Duodenal mucosa (tissue), 2 donors: ENCODE measurements around the gene PCDHA9.
"Not testable (repeated sequence)": the region's sequence is repeated elsewhere in the genome, so short reads cannot be mapped to it uniquely, and the experiment has no call there.

Source experiments
- H3K27ac ChIP-seq: one replicate; pipeline ENCODE4 v1.7.0; 2013; ENCODE audit warnings: low read depth, low read length
- H3K27me3 ChIP-seq, 2 donors: one replicate each; pipeline ENCODE4 v1.7.0; 2013; ENCODE audit warnings: low read length in 2 of 2, control low read depth in 1 of 2; ENCODE audit not compliant: insufficient read depth in 2 of 2, control insufficient read depth in 1 of 2
- H3K36me3 ChIP-seq, 2 donors: one replicate each; pipeline ENCODE4 v1.7.0; 2013; ENCODE audit warnings: low read length in 2 of 2, control low read depth in 1 of 2; ENCODE audit not compliant: insufficient read depth in 2 of 2, control insufficient read depth in 1 of 2
- H3K4me1 ChIP-seq, 2 donors: one replicate each; pipeline ENCODE4 v1.7.0; 2013; ENCODE audit warnings: low read length in 2 of 2, control low read depth in 1 of 2; ENCODE audit not compliant: insufficient read depth in 2 of 2, control insufficient read depth in 1 of 2
- H3K4me3 ChIP-seq, 2 donors: one replicate each; pipeline ENCODE4 v1.7.0; 2013; ENCODE audit warnings: low read length in 2 of 2, low read depth in 1 of 2
- H3K9ac ChIP-seq, 2 donors: one replicate each; pipeline ENCODE4 v1.7.0; 2013; ENCODE audit warnings: low read length in 2 of 2, low read depth in 1 of 2
- H3K9me3 ChIP-seq, 2 donors: one replicate each; pipeline ENCODE4 v1.7.0; 2013; ENCODE audit warnings: low read length in 2 of 2, control low read depth in 1 of 2; ENCODE audit not compliant: control insufficient read depth in 1 of 2

The PCDHA9 gene, protein sequence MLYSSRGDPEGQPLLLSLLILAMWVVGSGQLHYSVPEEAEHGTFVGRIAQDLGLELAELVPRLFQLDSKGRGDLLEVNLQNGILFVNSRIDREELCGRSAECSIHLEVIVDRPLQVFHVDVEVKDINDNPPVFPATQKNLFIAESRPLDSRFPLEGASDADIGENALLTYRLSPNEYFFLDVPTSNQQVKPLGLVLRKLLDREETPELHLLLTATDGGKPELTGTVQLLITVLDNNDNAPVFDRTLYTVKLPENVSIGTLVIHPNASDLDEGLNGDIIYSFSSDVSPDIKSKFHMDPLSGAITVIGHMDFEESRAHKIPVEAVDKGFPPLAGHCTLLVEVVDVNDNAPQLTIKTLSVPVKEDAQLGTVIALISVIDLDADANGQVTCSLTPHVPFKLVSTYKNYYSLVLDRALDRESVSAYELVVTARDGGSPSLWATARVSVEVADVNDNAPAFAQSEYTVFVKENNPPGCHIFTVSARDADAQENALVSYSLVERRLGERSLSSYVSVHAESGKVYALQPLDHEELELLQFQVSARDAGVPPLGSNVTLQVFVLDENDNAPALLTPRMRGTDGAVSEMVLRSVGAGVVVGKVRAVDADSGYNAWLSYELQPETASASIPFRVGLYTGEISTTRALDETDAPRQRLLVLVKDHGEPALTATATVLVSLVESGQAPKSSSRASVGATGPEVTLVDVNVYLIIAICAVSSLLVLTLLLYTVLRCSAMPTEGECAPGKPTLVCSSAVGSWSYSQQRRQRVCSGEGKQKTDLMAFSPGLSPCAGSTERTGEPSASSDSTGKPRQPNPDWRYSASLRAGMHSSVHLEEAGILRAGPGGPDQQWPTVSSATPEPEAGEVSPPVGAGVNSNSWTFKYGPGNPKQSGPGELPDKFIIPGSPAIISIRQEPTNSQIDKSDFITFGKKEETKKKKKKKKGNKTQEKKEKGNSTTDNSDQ

DNA sequence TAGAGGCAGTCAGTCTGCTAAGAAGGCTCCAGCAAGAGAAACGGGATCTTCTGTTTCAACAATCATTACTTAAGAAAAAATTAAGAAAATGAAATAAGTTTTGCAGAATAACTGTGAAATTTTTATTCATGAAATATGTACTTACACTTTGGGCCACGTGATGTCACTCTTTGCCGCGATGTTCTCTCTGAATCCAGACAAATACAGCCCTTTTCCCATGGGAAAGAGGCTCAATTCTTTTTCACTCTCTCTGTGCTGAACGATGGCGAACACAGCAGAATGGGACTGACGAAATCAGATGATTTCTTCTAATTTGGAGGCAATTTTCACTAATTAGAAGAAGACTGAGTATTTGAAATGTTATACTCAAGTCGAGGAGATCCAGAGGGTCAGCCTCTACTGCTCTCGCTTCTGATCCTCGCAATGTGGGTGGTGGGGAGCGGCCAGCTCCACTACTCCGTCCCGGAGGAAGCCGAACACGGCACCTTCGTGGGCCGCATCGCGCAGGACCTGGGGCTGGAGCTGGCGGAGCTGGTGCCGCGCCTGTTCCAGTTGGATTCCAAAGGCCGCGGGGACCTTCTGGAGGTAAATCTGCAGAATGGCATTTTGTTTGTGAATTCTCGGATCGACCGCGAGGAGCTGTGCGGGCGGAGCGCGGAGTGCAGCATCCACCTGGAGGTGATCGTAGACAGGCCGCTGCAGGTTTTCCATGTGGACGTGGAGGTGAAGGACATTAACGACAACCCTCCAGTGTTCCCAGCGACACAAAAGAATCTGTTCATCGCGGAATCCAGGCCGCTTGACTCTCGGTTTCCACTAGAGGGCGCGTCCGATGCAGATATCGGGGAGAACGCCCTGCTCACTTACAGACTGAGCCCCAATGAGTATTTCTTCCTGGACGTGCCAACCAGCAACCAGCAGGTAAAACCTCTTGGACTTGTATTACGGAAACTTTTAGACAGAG lies at the start of gene PCDHA9:
Gene PCDHA9 (plus strand): TSS at position 244 of the 964 bp plus-strand sequence. CDS start 114 bp downstream, at position 358.
- H3K36me3 ChIP-seq, H3K27me3 ChIP-seq, H3K4me3 ChIP-seq, H3K4me1 ChIP-seq, H3K27ac ChIP-seq, H3K9ac ChIP-seq: not testable (repeated sequence)
- H3K9me3 ChIP-seq: peaks cover 0 to 14% of the 10 kb centered on the region in 2 donors

DNA sequence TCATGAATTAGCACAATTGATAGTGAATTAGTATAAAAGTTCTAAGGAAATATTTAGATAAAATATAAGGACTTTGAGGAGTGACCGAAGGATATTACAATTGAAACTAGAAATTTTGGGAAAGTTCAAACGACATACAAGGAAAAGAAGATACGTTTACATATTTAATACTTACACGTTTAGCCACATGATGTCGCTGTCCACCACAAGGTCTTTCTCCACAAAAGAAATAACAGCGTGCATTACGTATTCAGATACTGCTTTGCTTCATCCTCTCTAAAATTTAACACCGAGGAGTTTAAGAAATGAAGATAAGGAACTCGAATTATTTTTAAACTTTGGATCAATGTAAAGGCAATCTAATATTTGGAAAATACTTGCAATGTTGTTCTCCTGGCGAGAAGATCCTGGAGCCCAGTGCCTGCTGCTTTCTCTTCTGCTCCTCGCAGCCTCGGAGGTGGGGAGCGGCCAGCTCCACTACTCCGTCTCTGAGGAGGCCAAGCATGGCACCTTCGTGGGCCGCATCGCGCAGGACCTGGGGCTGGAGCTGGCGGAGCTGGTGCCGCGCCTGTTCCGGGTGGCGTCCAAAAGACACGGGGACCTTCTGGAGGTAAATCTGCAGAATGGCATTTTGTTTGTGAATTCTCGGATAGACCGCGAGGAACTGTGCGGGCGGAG lies 47.2 kb upstream of the PCDHA9 start, which contains the start of gene PCDHA3:
Gene PCDHA3 (plus strand): TSS at position 242 of the 678 bp plus-strand sequence.
- no peaks in the 10 kb centered on the region for H3K27me3 ChIP-seq
- peaks cover 21 to 23% of the 10 kb centered on the region in 2 donors for H3K9me3 ChIP-seq
- H3K4me1 ChIP-seq: no peaks in the 10 kb centered on the region
- H3K9ac ChIP-seq: no peak within 1 kb of the TSS
- peak within 1 kb of the TSS; percentile 6 to 23 for H3K4me3 ChIP-seq
- no peaks in the 10 kb centered on the region for H3K36me3 ChIP-seq
- H3K27ac ChIP-seq: no peak within 1 kb of the TSS

DNA sequence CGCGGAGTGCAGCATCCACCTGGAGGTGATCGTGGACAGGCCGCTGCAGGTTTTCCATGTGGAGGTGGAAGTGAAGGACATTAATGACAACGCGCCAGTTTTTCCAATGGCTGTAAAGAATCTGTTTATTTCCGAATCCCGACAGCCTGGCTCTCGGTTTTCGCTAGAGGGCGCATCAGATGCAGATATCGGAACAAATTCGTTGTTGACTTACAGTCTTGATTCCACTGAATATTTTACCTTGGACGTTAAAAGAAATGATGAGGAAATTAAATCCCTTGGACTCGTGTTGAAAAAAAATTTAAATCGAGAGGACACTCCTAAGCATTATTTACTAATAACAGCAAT lies 46.7 kb upstream of the PCDHA9 start:
- H3K9me3 ChIP-seq: peaks cover 16 to 19% of the 10 kb centered on the region in 2 donors
- no peak overlapping the region for H3K9ac ChIP-seq
- peak overlapping the region; percentile 6 to 23 for H3K4me3 ChIP-seq

DNA sequence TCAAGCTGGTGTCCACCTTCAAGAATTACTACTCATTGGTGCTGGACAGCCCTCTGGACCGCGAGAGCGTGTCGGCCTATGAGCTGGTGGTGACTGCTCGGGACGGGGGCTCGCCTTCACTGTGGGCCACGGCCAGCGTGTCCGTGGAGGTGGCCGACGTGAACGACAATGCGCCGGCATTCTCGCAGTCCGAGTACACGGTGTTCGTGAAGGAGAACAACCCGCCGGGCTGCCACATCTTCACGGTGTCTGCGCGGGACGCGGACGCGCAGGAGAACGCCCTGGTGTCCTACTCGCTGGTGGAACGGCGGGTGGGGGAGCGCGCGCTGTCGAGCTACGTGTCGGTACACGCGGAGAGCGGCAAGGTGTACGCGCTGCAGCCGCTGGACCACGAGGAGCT lies 45.8 kb upstream of the PCDHA9 start:
- not testable (repeated sequence) for H3K9ac ChIP-seq, H3K27me3 ChIP-seq, H3K4me3 ChIP-seq, H3K27ac ChIP-seq, H3K4me1 ChIP-seq, H3K36me3 ChIP-seq
- H3K9me3 ChIP-seq: peaks cover 10 to 13% of the 10 kb centered on the region in 2 donors

More for the DNA sequence above, 46.7 kb upstream of the PCDHA9 start:
- H3K36me3 ChIP-seq: no peaks in the 10 kb centered on the region
- no peaks in the 10 kb centered on the region for H3K4me1 ChIP-seq
- H3K27me3 ChIP-seq: no peaks in the 10 kb centered on the region
- no peak overlapping the region for H3K27ac ChIP-seq

DNA sequence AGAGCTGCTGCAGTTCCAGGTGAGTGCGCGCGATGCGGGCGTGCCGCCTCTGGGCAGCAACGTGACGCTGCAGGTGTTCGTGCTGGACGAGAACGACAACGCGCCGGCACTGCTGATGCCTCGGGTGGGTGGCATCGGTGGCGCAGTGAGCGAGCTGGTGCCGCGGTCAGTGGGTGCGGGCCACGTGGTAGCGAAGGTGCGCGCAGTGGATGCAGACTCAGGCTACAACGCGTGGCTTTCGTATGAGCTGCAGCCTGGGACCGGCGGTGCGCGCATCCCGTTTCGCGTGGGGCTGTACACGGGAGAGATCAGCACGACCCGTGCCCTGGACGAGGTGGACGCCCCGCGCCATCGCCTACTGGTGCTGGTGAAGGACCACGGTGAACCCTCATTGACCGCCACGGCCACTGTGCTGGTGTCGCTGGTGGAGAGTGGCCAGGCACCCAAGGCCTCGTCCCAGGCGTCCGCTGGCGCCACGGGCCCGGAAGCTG lies 45.4 kb upstream of the PCDHA9 start:
- no peaks in the 10 kb centered on the region for H3K27me3 ChIP-seq
- peaks cover 12 to 15% of the 10 kb centered on the region in 2 donors for H3K9me3 ChIP-seq
- H3K9ac ChIP-seq: no peak overlapping the region

DNA sequence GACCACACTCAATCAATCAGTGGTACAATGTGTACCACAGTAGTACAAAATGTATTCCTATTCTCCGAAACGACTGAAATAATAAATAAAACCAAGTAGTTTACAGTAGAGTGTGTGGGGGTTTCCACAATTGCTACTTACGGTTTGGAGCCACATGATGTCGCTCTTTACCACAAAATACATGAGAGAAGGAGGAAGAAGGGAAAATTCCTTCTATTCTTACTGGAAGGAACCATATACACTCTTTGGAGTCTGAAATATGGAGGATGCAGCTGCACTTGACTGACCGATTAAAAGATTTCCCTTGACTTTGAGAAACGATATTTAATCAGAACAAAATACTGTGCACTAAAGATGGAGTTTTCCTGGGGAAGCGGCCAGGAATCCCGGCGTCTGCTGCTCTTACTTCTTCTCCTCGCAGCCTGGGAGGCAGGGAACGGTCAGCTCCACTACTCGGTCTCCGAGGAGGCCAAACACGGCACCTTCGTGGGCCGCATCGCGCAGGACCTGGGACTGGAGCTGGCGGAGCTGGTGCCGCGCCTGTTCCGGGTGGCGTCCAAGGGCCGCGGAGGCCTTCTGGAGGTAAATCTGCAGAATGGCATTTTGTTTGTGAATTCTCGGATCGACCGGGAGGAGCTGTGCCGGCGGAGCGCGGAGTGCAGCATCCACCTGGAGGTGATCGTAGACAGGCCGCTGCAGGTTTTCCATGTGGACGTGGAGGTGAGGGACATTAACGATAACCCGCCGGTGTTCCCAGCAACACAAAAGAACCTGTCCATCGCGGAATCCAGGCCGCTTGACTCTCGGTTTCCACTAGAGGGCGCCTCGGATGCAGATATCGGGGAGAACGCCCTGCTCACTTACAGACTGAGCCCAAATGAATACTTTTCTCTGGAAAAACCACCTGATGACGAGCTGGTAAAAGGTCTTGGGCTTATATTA lies 41.1 kb upstream of the PCDHA9 start, which contains the start of gene PCDHA4:
Gene PCDHA4 (plus strand): TSS at position 235 of the 942 bp plus-strand sequence.
- no peak within 1 kb of the TSS for H3K27ac ChIP-seq
- H3K9ac ChIP-seq: no peak within 1 kb of the TSS
- peaks cover 7 to 28% of the 10 kb centered on the region in 2 donors for H3K9me3 ChIP-seq
- H3K4me1 ChIP-seq: no peaks in the 10 kb centered on the region
- no peaks in the 10 kb centered on the region for H3K36me3 ChIP-seq
- peak within 1 kb of the TSS in 1 of 2 donors; percentile 48 for H3K4me3 ChIP-seq
- H3K27me3 ChIP-seq: no peaks in the 10 kb centered on the region

More for the DNA sequence above, 45.4 kb upstream of the PCDHA9 start:
- no peaks in the 10 kb centered on the region for H3K4me1 ChIP-seq
- no peaks in the 10 kb centered on the region for H3K36me3 ChIP-seq
- H3K4me3 ChIP-seq: no peak overlapping the region
- no peak overlapping the region for H3K27ac ChIP-seq

DNA sequence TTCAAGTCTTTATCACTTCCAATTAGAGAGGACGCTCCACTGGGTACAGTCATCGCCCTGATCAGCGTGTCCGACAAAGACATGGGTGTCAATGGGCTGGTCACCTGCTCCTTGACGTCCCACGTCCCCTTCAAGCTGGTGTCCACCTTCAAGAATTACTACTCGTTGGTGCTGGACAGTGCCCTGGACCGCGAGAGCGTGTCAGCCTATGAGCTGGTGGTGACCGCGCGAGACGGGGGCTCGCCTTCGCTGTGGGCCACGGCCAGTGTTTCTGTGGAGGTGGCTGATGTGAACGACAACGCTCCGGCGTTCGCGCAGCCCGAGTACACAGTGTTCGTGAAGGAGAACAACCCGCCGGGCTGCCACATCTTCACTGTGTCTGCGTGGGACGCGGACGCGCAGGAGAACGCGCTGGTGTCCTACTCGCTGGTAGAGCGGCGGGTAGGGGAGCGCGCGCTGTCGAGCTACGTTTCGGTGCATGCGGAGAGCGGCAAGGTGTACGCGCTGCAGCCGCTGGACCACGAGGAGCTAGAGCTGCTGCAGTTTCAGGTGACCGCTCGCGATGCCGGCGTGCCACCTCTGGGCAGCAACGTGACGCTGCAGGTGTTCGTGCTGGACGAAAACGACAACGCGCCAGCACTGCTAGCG lies 39.8 kb upstream of the PCDHA9 start:
- H3K9ac ChIP-seq, H3K4me1 ChIP-seq, H3K36me3 ChIP-seq, H3K27me3 ChIP-seq, H3K4me3 ChIP-seq, H3K27ac ChIP-seq: not testable (repeated sequence)
- peaks cover 9 to 16% of the 10 kb centered on the region in 2 donors for H3K9me3 ChIP-seq

DNA sequence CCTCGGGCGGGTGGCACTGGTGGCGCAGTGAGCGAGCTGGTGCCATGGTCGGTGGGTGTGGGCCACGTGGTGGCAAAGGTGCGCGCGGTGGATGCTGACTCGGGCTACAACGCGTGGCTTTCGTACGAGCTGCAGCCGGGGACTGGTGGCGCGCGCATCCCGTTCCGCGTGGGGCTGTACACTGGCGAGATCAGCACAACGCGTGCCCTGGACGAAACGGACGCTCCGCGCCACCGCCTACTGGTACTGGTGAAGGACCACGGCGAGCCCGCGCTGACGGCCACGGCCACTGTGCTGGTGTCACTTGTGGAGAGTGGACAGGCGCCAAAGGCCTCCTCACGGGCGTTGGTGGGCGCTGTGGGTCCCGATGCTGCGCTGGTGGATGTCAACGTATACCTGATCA lies 39.3 kb upstream of the PCDHA9 start:
- no peak overlapping the region for H3K4me3 ChIP-seq
- no peaks in the 10 kb centered on the region for H3K4me1 ChIP-seq
- H3K27ac ChIP-seq: no peak overlapping the region
- H3K9me3 ChIP-seq: peaks cover 11 to 16% of the 10 kb centered on the region in 2 donors
- no peak overlapping the region for H3K9ac ChIP-seq
- H3K36me3 ChIP-seq: no peaks in the 10 kb centered on the region
- H3K27me3 ChIP-seq: no peaks in the 10 kb centered on the region
